Measurements from ENCODE around the gene SSBP4.

SSBP4 gene

DNA sequence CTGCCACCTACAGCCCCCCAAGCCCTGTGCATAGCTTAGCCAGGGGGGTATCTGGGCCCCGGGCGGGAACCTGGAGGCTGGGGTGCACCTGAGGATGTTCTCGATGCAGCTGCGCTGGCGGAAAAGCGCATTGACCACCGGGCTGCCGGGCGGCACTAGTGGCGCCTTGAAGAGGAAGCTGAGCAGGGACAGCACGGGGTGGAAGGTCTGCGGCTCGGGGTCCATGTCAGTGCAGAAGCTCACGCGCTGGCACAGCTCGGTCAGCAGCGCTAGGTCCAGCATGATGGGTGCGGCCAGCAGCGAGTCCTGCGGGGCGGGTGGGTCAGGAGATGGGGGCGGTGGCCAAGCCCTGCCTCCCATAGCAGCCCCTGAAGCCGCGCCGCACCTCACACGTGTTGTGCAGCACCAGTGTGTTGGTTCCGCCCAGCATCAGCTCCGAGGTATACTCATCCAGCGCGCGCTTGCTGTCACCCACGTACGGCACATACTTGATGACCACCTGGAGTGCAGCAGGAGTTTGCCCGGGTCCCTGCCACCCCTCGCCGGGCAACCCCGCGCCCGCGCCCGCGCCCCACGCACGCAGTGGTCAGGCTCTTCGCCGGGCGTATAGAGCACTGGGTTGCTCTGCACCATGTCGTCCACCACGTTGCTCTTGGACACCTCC lies 16.1 kb downstream of the SSBP4 start:
- no peak for DNase-seq (ENCODE audit: low read depth in 2 of 2)
- TF ChIP-seq, protein P1, sequence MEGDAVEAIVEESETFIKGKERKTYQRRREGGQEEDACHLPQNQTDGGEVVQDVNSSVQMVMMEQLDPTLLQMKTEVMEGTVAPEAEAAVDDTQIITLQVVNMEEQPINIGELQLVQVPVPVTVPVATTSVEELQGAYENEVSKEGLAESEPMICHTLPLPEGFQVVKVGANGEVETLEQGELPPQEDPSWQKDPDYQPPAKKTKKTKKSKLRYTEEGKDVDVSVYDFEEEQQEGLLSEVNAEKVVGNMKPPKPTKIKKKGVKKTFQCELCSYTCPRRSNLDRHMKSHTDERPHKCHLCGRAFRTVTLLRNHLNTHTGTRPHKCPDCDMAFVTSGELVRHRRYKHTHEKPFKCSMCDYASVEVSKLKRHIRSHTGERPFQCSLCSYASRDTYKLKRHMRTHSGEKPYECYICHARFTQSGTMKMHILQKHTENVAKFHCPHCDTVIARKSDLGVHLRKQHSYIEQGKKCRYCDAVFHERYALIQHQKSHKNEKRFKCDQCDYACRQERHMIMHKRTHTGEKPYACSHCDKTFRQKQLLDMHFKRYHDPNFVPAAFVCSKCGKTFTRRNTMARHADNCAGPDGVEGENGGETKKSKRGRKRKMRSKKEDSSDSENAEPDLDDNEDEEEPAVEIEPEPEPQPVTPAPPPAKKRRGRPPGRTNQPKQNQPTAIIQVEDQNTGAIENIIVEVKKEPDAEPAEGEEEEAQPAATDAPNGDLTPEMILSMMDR (IDR thresholded peaks at IDR 0.05; ENCODE audit: low read depth, low read length), result no peak
- no peak overlapping the region for H3K4me3 ChIP-seq (replicated peaks in 1 of 2; ENCODE audit: low read depth in 2 of 2, low read length in 2 of 2)

- H3K4me3 ChIP-seq (replicated peaks in 1 of 2; ENCODE audit: low read depth in 2 of 2, low read length in 2 of 2), result peak overlapping the region in 1 of 2 donors; percentile 77
- TF ChIP-seq, protein P1 (IDR thresholded peaks at IDR 0.05; ENCODE audit: low read depth, low read length), result no peak
- no peak for DNase-seq (ENCODE audit: low read depth in 2 of 2)
Observed at GRCh38 chr19:18435842-18436670, 16.9 kb downstream of the SSBP4 start.

DNA sequence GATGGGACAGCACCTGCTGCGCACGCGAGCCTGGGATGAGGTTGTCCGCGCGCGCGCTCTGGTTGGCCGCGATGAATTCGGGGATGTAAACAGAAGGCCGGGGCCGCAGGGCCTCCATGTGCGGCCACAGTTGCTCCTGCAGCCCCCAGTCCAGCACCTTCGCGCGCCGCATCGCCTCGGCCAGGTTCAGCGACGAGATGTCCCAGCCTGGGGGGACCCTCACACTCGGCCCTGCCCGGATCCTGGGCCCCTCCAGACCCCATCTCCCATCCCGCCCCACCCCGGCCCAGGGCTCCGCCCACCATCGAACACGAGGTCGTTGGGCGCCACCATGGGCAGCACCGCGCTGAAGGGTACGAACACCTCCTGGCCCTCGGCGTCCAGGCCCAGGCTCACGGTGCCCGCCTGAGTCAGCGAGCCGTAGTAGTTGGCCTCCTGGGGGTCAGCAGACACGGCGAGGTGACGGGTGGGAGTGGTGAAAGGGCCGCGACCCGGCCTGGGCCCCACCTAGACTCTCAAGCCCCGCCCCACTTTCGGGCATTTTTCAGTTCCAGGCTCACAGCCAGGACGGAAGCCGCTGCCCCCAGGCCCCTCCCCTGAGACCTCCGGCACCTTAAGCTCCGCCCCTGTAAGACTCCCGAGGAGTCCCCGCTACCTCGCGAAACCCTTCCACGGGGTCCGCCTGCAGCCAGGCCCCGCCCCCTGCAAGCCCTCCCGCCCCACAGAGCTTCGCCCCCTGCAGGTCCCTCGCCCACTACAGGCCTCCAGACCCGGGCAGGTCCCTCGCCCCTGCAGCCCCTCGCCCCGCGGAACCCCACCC lies 17.7 kb downstream of the SSBP4 start:
- peak overlapping the region; percentile 52 to 77 for H3K4me3 ChIP-seq (replicated peaks in 1 of 2; ENCODE audit: low read depth in 2 of 2, low read length in 2 of 2)
- TF ChIP-seq, protein P1 (IDR thresholded peaks at IDR 0.05; ENCODE audit: low read depth, low read length), result no peak
- DNase-seq (ENCODE audit: low read depth in 2 of 2), result peak; percentile 84 to 96

- peak; percentile 15 to 64 for DNase-seq (ENCODE audit: low read depth in 2 of 2)
- TF ChIP-seq, protein P1 (IDR thresholded peaks at IDR 0.05; ENCODE audit: low read depth, low read length), result no peak
- H3K4me3 ChIP-seq (replicated peaks in 1 of 2; ENCODE audit: low read depth in 2 of 2, low read length in 2 of 2), result peak within 1 kb of the TSS; percentile 52 to 77
Observed at GRCh38 chr19:18437491-18438330, 18.5 kb downstream of the SSBP4 start, which contains the start of gene ISYNA1. Gene ISYNA1 (minus strand): TSS chr19:18438133. CDS start chr19:18437979, 154 bp downstream.

GRCh38 chr19:18438331-18439024 lies 19.3 kb downstream of the SSBP4 start:
- TF ChIP-seq, protein P1 (IDR thresholded peaks at IDR 0.05; ENCODE audit: low read depth, low read length), result no peak
- peak in 1 of 2 donors; percentile 88 for DNase-seq (ENCODE audit: low read depth in 2 of 2)
- H3K4me3 ChIP-seq (replicated peaks in 1 of 2; ENCODE audit: low read depth in 2 of 2, low read length in 2 of 2), result peak overlapping the region in 1 of 2 donors; percentile 25
